Choroid plexus epithelial cell (primary cell): ENCODE data around the gene RNLS.

Experiments
- DNase-seq: peaks from one replicate; pipeline ENCODE4 v3.0.0-alpha.2; 2010; ENCODE audit warnings: low read depth
- H3K4me3 ChIP-seq: 2 replicates; pipeline ENCODE4 v1.5.1; 2011; ENCODE audit warnings: low read depth, mild to moderate bottlenecking, control low read depth, low read length, moderate library complexity
- TF ChIP-seq, protein P1 (sequence below): conservative IDR thresholded peaks from 2 replicates; pipeline ENCODE4 v1.5.1; 2011; ENCODE audit warnings: low read depth, mild to moderate bottlenecking, control low read depth, inconsistent platforms, low read length, moderate library complexity

RNLS gene

DNA sequence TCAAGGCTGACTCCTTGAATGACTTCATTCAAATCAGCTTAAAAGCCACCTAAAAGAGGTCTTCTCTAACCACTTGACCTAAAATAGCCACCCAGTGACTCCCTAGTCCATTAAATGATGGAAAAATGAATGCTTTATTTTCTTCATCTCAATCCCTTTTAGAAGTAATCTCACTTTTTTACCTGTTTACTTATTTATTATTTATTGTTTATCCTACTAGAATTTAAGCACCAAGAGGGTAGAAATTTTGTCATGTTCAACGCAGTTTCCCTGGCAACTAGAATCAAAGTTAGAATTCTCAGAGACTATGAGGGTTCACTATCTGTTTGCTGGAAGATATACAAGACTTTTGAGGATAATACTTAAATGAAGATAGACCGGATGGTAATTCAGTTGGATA, 3.3 kb upstream of the RNLS start, which contains the start of gene LIPJ:
Gene LIPJ, plus strand, starts transcription at position 301 of the 400 bp plus-strand sequence. CDS start 3,926 bp downstream, outside the sequence.
- no peak within 1 kb of the TSS for H3K4me3 ChIP-seq
- TF ChIP-seq, protein P1, sequence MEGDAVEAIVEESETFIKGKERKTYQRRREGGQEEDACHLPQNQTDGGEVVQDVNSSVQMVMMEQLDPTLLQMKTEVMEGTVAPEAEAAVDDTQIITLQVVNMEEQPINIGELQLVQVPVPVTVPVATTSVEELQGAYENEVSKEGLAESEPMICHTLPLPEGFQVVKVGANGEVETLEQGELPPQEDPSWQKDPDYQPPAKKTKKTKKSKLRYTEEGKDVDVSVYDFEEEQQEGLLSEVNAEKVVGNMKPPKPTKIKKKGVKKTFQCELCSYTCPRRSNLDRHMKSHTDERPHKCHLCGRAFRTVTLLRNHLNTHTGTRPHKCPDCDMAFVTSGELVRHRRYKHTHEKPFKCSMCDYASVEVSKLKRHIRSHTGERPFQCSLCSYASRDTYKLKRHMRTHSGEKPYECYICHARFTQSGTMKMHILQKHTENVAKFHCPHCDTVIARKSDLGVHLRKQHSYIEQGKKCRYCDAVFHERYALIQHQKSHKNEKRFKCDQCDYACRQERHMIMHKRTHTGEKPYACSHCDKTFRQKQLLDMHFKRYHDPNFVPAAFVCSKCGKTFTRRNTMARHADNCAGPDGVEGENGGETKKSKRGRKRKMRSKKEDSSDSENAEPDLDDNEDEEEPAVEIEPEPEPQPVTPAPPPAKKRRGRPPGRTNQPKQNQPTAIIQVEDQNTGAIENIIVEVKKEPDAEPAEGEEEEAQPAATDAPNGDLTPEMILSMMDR: no peak
- DNase-seq: no peak

DNA sequence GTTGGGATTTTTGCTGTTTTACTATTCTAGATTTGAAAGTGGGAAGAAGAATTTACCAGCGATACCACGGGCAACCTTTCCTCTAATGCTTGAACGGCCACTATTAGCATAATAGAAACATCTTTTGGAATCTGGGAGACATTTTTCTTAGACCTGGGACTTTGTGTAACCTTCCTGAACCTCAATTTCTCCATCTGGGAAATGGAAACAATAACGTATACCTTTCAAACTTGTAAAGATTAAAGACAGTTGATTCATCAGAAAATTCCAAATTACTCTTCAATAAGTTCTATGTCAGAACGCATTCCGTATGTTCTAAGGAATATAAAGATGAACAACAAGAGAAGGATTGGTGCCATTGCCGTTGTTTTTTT, 453 bp upstream of the RNLS start:
- peak overlapping the region; percentile 77 for H3K4me3 ChIP-seq
- TF ChIP-seq, protein P1: no peak
- DNase-seq: no peak

GRCh38 chr10:88582411-88582805, 710 bp downstream of the RNLS start:
- TF ChIP-seq, protein P1: no peak
- H3K4me3 ChIP-seq: peak overlapping the region; percentile 77
- DNase-seq: no peak

DNA sequence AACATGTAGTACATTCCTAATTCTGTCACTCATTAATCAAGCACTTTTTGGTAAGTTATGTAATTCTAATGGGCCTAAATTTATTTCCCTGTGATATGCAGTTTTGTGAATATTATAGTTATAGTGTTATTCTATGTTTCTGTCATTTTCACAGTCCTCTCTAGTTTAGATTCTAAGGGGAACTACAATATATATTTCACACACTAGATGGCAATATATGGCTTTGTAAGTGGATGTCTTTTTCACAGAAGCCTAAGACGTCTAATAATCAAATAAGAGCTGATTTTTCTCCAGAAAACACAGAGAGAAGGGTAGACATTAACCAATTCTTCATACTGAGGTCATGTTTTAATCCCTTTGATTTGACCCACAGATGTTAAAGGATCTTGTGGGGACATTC, 18.0 kb downstream of the RNLS start:
- peak; percentile 75 for DNase-seq
- TF ChIP-seq, protein P1: peak; percentile 50
- H3K4me3 ChIP-seq: no peak overlapping the region

DNA sequence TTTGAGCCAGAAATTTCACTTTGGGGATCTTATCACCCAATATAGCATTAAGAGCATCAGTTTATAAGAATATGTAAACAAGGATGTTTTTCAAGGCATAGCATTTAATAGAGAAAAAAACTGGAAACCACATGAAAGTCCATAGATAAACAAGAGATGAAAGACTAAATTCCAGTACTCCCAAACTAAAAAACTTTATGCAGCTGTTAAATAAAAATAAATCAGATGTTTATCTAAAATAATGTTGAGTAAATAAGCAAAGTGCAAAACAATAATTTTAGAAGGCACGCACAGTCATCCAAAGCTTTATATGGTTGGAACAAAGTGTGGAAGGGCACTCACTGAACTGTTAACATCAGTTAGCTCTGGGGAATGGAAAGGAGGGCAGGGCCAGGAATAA, 21.0 kb downstream of the RNLS start:
- DNase-seq: no peak
- no peak overlapping the region for H3K4me3 ChIP-seq
- TF ChIP-seq, protein P1: no peak

DNA sequence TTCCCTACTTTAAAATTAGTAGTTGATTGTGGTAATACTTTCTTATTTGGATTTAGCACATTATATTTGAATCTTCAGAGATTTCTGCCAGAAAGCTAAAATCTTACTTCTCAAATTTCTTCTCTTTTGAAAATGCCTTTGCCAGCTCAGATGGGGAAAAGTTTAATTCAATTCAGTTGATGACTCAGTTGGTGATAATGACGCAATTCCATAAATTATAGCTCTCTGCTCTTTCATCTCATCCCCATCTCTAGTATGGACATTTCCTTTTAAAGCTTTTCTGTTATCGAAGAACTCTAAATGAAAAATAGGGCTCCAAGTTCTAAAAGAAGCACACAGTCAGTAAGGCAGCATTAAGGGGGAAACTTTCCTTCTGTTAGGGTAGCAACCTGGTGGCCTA, 25.5 kb downstream of the RNLS start:
- DNase-seq: no peak
- H3K4me3 ChIP-seq: no peak overlapping the region
- TF ChIP-seq, protein P1: no peak

GRCh38 chr10:88557256-88557655, 25.9 kb downstream of the RNLS start:
- TF ChIP-seq, protein P1: no peak
- no peak overlapping the region for H3K4me3 ChIP-seq
- no peak for DNase-seq
